ENCODE results near the gene DSN1.

GRCh38 chr20:36777576-36777975 is 4.0 kb upstream of the DSN1 start:
- no peak for TF ChIP-seq CTCF (optimal IDR thresholded peaks at IDR 0.05 in 1 of 3, IDR thresholded peaks at IDR 0.05 in 1 of 3, conservative IDR thresholded peaks at IDR 0.05 in 1 of 3; ENCODE audit: extremely low read depth in 1 of 3, insufficient read depth in 2 of 3, low read length in 3 of 3)
- no peak for TF ChIP-seq EZH2 (IDR thresholded peaks at IDR 0.05; ENCODE audit: low read length)
